SIG-M5 (cell line): ENCODE measurements around the gene TMEM183A.
"Not testable (repeated sequence)": the region's sequence is repeated elsewhere in the genome, so short reads cannot be mapped to it uniquely, and the experiment has no call there.

Experiments
- DNase-seq: peaks from one replicate; lab custom pipeline; 2025; lab: John Stamatoyannopoulos, UW

Gene TMEM183A

GRCh38 chr1:203006948-203007871, at the start of gene TMEM183A:
Gene TMEM183A (plus strand): TSS chr1:203007374. CDS start chr1:203007466, 92 bp downstream.
- peak; percentile 82 for DNase-seq

GRCh38 chr1:202957733-202958543, 49.2 kb upstream of the TMEM183A start, which contains the start of gene ADIPOR1:
Gene ADIPOR1 (minus strand): TSS chr1:202958312. CDS start chr1:202951070, 7,242 bp downstream.
- no peak for DNase-seq

GRCh38 chr1:202958544-202959275, 48.5 kb upstream of the TMEM183A start:
- no peak for DNase-seq

- DNase-seq, result no peak
These were observed 47.9 kb upstream of the TMEM183A start for GRCh38 chr1:202959276-202959620.

- DNase-seq, result no peak
These were observed 45.8 kb upstream of the TMEM183A start for GRCh38 chr1:202961220-202961880.

- no peak for DNase-seq
These were observed 42.3 kb upstream of the TMEM183A start for GRCh38 chr1:202964791-202965410.

GRCh38 chr1:202965422-202965821, 41.8 kb upstream of the TMEM183A start:
- no peak for DNase-seq

- DNase-seq, result no peak
These were observed 40.9 kb upstream of the TMEM183A start for GRCh38 chr1:202966006-202966898.

- DNase-seq, result no peak
These were observed 39.4 kb upstream of the TMEM183A start for GRCh38 chr1:202967684-202968281.

- DNase-seq, result no peak
These were observed 38.8 kb upstream of the TMEM183A start for GRCh38 chr1:202968351-202968750.

GRCh38 chr1:202968895-202969295, 38.3 kb upstream of the TMEM183A start:
- DNase-seq, result peak; percentile 100

GRCh38 chr1:202972046-202972445, 35.1 kb upstream of the TMEM183A start:
- DNase-seq, result no peak

- no peak for DNase-seq
These were observed 32.3 kb upstream of the TMEM183A start for GRCh38 chr1:202974856-202975255.

GRCh38 chr1:202976633-202977032, 30.5 kb upstream of the TMEM183A start:
- no peak for DNase-seq

GRCh38 chr1:202979459-202979858, 27.7 kb upstream of the TMEM183A start:
- no peak for DNase-seq

GRCh38 chr1:202981939-202982338, 25.2 kb upstream of the TMEM183A start:
- no peak for DNase-seq

GRCh38 chr1:202982715-202983430, 24.3 kb upstream of the TMEM183A start:
- no peak for DNase-seq

- not testable (repeated sequence) for DNase-seq
These were observed 21.1 kb upstream of the TMEM183A start for GRCh38 chr1:202986120-202986519.

- DNase-seq, result no peak
These were observed 19.9 kb upstream of the TMEM183A start for GRCh38 chr1:202987255-202987654.
